Tibial nerve (tissue), 4 donors: Measurements from ENCODE around the gene CEP170B. TPM values are rescaled to one million over a fixed set of nuclear protein-coding genes. Genes with fewer than 3 reads are reported as not detected.
A peak's percentile ranks its signal among the peaks of the same experiment; 100 is the strongest.

ENCODE experiments used
- DNase-seq, 2 donors: peaks; one replicate each; pipeline ENCODE4 v3.0.0-alpha.2; 2019; ENCODE audit warnings: low spot score in 2 of 2
- H3K27ac ChIP-seq, 4 donors: fragments of 200-600 bp; sonication (generic) in 3 of 4; one replicate each; pipeline ENCODE4 v1.5.1; 2017 to 2019; ENCODE audit warnings: mild to moderate bottlenecking in 1 of 4
- H3K27me3 ChIP-seq, 2 donors: fragments of 200-600 bp; sonication (generic) in 1 of 2; one replicate each; pipeline versions ENCODE4 v1.5.1 to v1.6.0; 2017 to 2019
- H3K36me3 ChIP-seq, 3 donors: fragments of 200-600 bp; sonication (generic); one replicate each; pipeline ENCODE4 v1.5.1; 2018 to 2019
- H3K4me1 ChIP-seq, 4 donors: fragments of 200-600 bp; sonication (generic) in 3 of 4; one replicate each; pipeline ENCODE4 v1.5.1; 2017 to 2019
- H3K4me3 ChIP-seq, 4 donors: fragments of 200-600 bp; sonication (generic) in 3 of 4; one replicate each; pipeline ENCODE4 v1.5.1; 2017 to 2019; ENCODE audit warnings: mild to moderate bottlenecking in 1 of 4, moderate library complexity in 1 of 4
- H3K9me3 ChIP-seq, 4 donors: fragments of 200-600 bp; sonication (generic) in 3 of 4; one replicate each; pipeline ENCODE4 v1.5.1; 2017 to 2019
- CTCF ChIP-seq, 5 experiments: fragments of 200-600 bp in 3 of 5; fragments of 450-650 bp in 2 of 5; sonication (generic) in 3 of 5; IDR thresholded peaks; one replicate each; pipeline ENCODE4 v1.5.1; 2016 to 2019; ENCODE audit warnings: antibody characterized with exemption in 5 of 5, mild to moderate bottlenecking in 3 of 5, moderate library complexity in 2 of 5
- EP300 ChIP-seq, 2 donors: sonication (generic); formaldehyde crosslinking; IDR thresholded peaks; one replicate each; pipeline ENCODE4 v1.6.1; 2017; ENCODE audit warnings: antibody characterized with exemption in 2 of 2, mild to moderate bottlenecking in 1 of 2
- POLR2A ChIP-seq, 2 donors: fragments of 450-650 bp; IDR thresholded peaks; one replicate each; pipeline ENCODE4 v1.6.1; 2017; ENCODE audit warnings: antibody characterized with exemption in 2 of 2, mild to moderate bottlenecking in 2 of 2, moderate library complexity in 2 of 2
- WGBS, 2 donors: methylation state at CpG; one replicate each; pipeline ENCODE4 v1.1.5; 2018; 5-methylcytosine and 5-hydroxymethylcytosine counted together
- total RNA-seq, 4 donors: library from RNA; depleted of rRNA; stranded (reverse); fragments of >200 nt; gene quantifications; one replicate each; pipeline ENCODE4 v1.1.0, GENCODE V29; 2016

CEP170B gene
- total RNA-seq, 4 donors from 2014 or later, result 10.1 to 36.3 (median 13.0) TPM

GRCh38 chr14:104844306-104845032, 20.6 kb upstream of the CEP170B start:
- TF ChIP-seq POLR2A (IDR thresholded peaks at IDR 0.05) (no peak), CTCF (IDR thresholded peaks at IDR 0.05) (no peak), EP300 (IDR thresholded peaks at IDR 0.05) (no peak)
- no peak for DNase-seq
- WGBS, 2 donors, result 13% methylated on average over 19 to 22 of the region's 27 CpGs
- no peaks in the 10 kb centered on the region for H3K9me3 ChIP-seq
- peaks cover 0 to 64% of the 10 kb centered on the region in 2 donors for H3K27me3 ChIP-seq
- peak overlapping the region in 2 of 4 donors; percentile 13 to 42 for H3K4me3 ChIP-seq
- peaks cover 0 to 17% (median 7%) of the 10 kb centered on the region in 4 donors for H3K4me1 ChIP-seq
- no peak overlapping the region for H3K27ac ChIP-seq
- H3K36me3 ChIP-seq, result no peaks in the 10 kb centered on the region

DNA sequence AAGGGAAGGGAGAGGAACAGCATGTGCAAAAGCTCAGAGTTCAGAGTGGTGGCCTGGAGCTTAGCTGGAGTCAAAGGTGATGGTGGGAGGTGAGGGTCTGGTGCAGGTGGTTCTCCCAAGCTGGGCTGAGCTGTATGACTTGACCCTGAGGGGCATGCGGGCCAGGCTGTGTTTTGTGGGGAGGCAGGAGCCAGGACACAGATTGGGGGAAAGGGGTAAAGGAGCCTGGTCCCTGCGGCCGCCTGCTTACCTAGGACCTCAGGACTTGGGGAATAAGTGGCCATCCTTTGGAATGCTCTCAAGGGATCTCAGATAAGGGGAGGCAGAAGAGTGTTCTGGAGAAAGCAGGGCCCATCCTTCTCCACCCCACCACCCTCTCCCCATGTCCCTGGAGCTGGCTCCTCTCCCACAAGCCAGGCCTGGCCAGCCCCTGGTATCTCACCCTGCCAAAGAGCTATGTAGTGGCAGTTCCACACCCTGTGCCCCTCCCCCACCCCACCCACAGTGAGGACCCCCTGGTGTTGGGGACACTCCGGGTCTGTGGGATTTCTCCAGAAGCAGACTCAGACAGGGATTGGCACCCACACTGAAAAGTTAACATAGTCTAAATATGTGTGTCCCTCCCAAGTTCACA, 19.9 kb upstream of the CEP170B start:
- TF ChIP-seq EP300 (IDR thresholded peaks at IDR 0.05) (no peak), CTCF (IDR thresholded peaks at IDR 0.05) (no peak), POLR2A (IDR thresholded peaks at IDR 0.05) (no peak)
- Histone ChIP-seq H3K27me3 (peaks cover 0 to 67% of the 10 kb centered on the region in 2 donors), H3K9me3 (no peaks in the 10 kb centered on the region), H3K4me1 (peaks cover 0 to 17% (median 7%) of the 10 kb centered on the region in 4 donors), H3K27ac (no peak overlapping the region), H3K36me3 (no peaks in the 10 kb centered on the region), H3K4me3 (no peak overlapping the region)
- no peak for DNase-seq
- 84 to 96% methylated on average over 4 of the region's 4 CpGs for WGBS, 2 donors

DNA sequence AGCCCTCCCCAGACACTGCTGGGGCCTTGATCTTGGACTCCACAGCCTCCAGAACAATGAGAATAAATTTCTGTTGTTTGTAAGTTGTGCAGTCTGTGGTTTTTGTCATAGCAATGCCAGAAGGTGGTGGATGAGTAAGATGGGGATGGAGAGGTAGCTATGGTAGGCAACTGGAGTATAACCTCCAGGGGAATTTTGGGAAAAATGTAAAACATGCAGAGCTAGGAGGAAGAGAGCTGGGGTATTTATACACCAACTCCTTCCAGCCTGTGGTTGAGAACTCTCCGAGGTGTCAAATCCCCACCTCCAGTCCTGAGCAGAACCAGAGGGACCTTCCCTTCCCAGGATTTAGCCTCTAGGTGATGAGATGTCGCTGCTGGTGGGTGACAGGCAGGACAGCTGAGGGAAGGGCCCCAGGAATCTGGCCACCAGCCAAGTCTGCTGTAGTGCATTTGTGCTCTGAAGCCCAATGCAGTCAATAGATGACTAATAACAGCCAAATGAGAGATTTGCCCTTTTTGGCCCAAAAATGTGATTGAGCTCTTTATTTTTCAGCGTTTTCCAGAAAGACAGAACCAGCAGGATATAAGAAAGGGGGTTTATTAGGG, 19.1 kb upstream of the CEP170B start:
- WGBS, 2 donors, result 67 to 73% methylated on average over 3 of the region's 3 CpGs
- peaks cover 0 to 71% of the 10 kb centered on the region in 2 donors for H3K27me3 ChIP-seq

DNA sequence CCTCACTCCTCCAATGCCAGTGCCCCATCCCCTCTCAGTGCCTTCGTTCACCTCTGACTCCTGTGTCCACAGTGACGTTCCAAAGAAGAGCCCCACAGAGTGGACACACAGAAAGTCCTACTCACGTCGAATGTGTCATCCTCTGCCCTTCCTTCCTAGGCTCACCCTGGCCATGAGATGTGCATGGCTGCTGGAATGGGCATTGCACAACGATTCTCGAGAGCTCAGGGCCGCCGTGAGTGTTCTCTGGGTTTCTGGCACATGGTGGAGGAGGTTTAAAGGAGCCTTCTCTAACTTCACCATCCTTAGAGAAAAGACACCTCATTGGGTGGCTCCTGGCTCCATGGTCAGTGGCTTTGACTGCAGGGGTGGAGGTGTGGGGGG, 12.8 kb upstream of the CEP170B start:
- WGBS, 2 donors, result 56 to 57% methylated on average over 8 of the region's 8 CpGs
- H3K4me3 ChIP-seq, result no peak overlapping the region
- no peaks in the 10 kb centered on the region for H3K36me3 ChIP-seq
- H3K4me1 ChIP-seq, result peaks cover 0 to under 1% (median 0%) of the 10 kb centered on the region in 4 donors
- no peaks in the 10 kb centered on the region for H3K9me3 ChIP-seq
- TF ChIP-seq EP300 (IDR thresholded peaks at IDR 0.05), result no peak
- TF ChIP-seq CTCF (IDR thresholded peaks at IDR 0.05), result no peak
- no peak for TF ChIP-seq POLR2A (IDR thresholded peaks at IDR 0.05)
- peaks cover 0 to 41% of the 10 kb centered on the region in 2 donors for H3K27me3 ChIP-seq
- H3K27ac ChIP-seq, result no peak overlapping the region
- DNase-seq, result no peak

More for the DNA sequence above, 19.1 kb upstream of the CEP170B start:
- no peak for DNase-seq
- no peak overlapping the region for H3K27ac ChIP-seq
- H3K9me3 ChIP-seq, result no peaks in the 10 kb centered on the region
- no peak overlapping the region for H3K4me3 ChIP-seq
- H3K36me3 ChIP-seq, result no peaks in the 10 kb centered on the region
- TF ChIP-seq CTCF (IDR thresholded peaks at IDR 0.05) (no peak), EP300 (IDR thresholded peaks at IDR 0.05) (no peak), POLR2A (IDR thresholded peaks at IDR 0.05) (no peak)
- H3K4me1 ChIP-seq, result peaks cover 0 to 17% (median 7%) of the 10 kb centered on the region in 4 donors
